Activated CD4-positive, alpha-beta T cell treated with anti-CD3 and anti-CD28 coated beads, Interleukin-2, amount 50 U/mL, for 16 hours (primary cell): ENCODE results near the gene GPR62.

Experiments
- DNase-seq: peaks from one replicate; pipeline ENCODE4 v3.0.0-alpha.2; 2020

GPR62 gene

GRCh38 chr3:51955893-51956770, 951 bp downstream of the GPR62 start:
- DNase-seq = peak; percentile 26

- no peak for DNase-seq
These were observed 2.5 kb downstream of the GPR62 start for GRCh38 chr3:51957520-51958205.

GRCh38 chr3:51958603-51959521, 3.7 kb downstream of the GPR62 start:
- DNase-seq = no peak

GRCh38 chr3:51959651-51960050, 4.5 kb downstream of the GPR62 start:
- DNase-seq = no peak

GRCh38 chr3:51960386-51960785, 5.2 kb downstream of the GPR62 start:
- no peak for DNase-seq

GRCh38 chr3:51961011-51961410, 5.8 kb downstream of the GPR62 start:
- DNase-seq = no peak

- no peak for DNase-seq
These were observed 6.7 kb downstream of the GPR62 start for GRCh38 chr3:51961602-51962569.

- DNase-seq = no peak
These were observed 7.8 kb downstream of the GPR62 start for GRCh38 chr3:51962854-51963530.

GRCh38 chr3:51963951-51964451, 8.8 kb downstream of the GPR62 start:
- DNase-seq = no peak

GRCh38 chr3:51964521-51964920, 9.3 kb downstream of the GPR62 start:
- DNase-seq = no peak

- DNase-seq = no peak
These were observed 10.8 kb downstream of the GPR62 start for GRCh38 chr3:51966016-51966415.

GRCh38 chr3:51966486-51966885, 11.3 kb downstream of the GPR62 start:
- DNase-seq = no peak

GRCh38 chr3:51966922-51967383, 11.8 kb downstream of the GPR62 start:
- DNase-seq = no peak

- DNase-seq = no peak
These were observed 12.4 kb downstream of the GPR62 start, which contains the start of gene PCBP4 for GRCh38 chr3:51967384-51968169. TSS of gene PCBP4 (minus strand) at chr3:51967454. CDS start at chr3:51961240, 6,214 bp downstream.

GRCh38 chr3:51968170-51968775, 13.1 kb downstream of the GPR62 start:
- no peak for DNase-seq

- no peak for DNase-seq
These were observed 13.9 kb downstream of the GPR62 start for GRCh38 chr3:51968883-51969678.

GRCh38 chr3:51969841-51970240, 14.7 kb downstream of the GPR62 start:
- no peak for DNase-seq

GRCh38 chr3:51970606-51971300, 15.6 kb downstream of the GPR62 start:
- DNase-seq = no peak
